Stimulated activated CD8-positive, alpha-beta memory T cell treated with anti-CD3 and anti-CD28 coated beads, Interleukin-15, amount 100 ng/mL, for 4 hours (primary cell): Measurements from ENCODE around the gene RYK.
"Not testable (repeated sequence)": the region's sequence is repeated elsewhere in the genome, so short reads cannot be mapped to it uniquely, and the experiment has no call there.

Source experiments
- DNase-seq, 2 donors: peaks; one replicate each; pipeline ENCODE4 v3.0.0-alpha.2; 2020; ENCODE audit warnings: low read depth in 2 of 2

Gene RYK

GRCh38 chr3:134250717-134251220 is at the start of gene RYK:
Gene RYK (minus strand): TSS chr3:134250859. CDS start chr3:134250654, 205 bp downstream.
- peak; percentile 42 to 62 for DNase-seq

- DNase-seq = no peak
These were observed 49.2 kb upstream of the RYK start for GRCh38 chr3:134299888-134300206.

- no peak for DNase-seq
These were observed 48.7 kb upstream of the RYK start for GRCh38 chr3:134299185-134299887.

- no peak for DNase-seq
These were observed 47.6 kb upstream of the RYK start for GRCh38 chr3:134298249-134298648.

- DNase-seq = no peak
These were observed 46.0 kb upstream of the RYK start for GRCh38 chr3:134296616-134297015.

GRCh38 chr3:134295930-134296329 is 45.3 kb upstream of the RYK start:
- DNase-seq = no peak

- DNase-seq = peak; percentile 13 to 47
These were observed 43.9 kb upstream of the RYK start for GRCh38 chr3:134294302-134295280.

- no peak for DNase-seq
These were observed 40.9 kb upstream of the RYK start for GRCh38 chr3:134291319-134292254.

- no peak for DNase-seq
These were observed 36.9 kb upstream of the RYK start for GRCh38 chr3:134287512-134287911.

GRCh38 chr3:134284438-134284837 is 33.8 kb upstream of the RYK start:
- DNase-seq = no peak

- no peak for DNase-seq
These were observed 32.0 kb upstream of the RYK start for GRCh38 chr3:134282659-134283047.

GRCh38 chr3:134281912-134282658 is 31.4 kb upstream of the RYK start:
- no peak for DNase-seq

GRCh38 chr3:134279466-134279865 is 28.8 kb upstream of the RYK start:
- DNase-seq = no peak

GRCh38 chr3:134277066-134277660 is 26.5 kb upstream of the RYK start:
- no peak for DNase-seq

GRCh38 chr3:134276086-134276485 is 25.4 kb upstream of the RYK start:
- no peak for DNase-seq

GRCh38 chr3:134275110-134275509 is 24.5 kb upstream of the RYK start:
- DNase-seq = not testable (repeated sequence)

- no peak for DNase-seq
These were observed 23.9 kb upstream of the RYK start for GRCh38 chr3:134274571-134274970.

- DNase-seq = no peak
These were observed 17.3 kb upstream of the RYK start for GRCh38 chr3:134267996-134268395.

GRCh38 chr3:134260987-134261386 is 10.3 kb upstream of the RYK start:
- DNase-seq = no peak

- DNase-seq = no peak
These were observed 8.2 kb upstream of the RYK start for GRCh38 chr3:134258761-134259347.
